OCI-M2 (cell line): ENCODE data around the gene NRG2.

Experiments used
- DNase-seq: peaks from one replicate; lab custom pipeline; 2025; ENCODE audit not compliant: unreplicated experiment; lab: John Stamatoyannopoulos, UW

NRG2 gene

DNA sequence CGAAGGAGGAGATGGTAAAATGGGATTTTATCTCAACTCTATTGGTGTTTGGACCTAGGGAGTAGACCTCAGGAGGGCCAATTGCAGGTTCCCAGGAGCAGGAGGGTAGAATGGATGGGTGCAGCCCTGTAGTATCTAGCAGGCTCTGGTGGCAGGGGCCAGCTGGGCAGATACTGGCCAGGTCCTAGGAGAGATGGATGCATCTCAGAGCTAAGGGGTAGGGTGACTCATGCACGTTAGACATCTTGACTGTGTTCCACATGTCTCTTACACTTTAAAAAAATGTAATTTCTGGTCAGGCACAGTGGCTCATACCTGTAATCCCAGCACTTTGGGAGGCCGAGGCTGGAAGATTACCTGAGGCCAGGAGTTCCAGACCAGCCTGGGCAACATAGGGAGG lies 225.1 kb downstream of the NRG2 start:
- no peak for DNase-seq

DNA sequence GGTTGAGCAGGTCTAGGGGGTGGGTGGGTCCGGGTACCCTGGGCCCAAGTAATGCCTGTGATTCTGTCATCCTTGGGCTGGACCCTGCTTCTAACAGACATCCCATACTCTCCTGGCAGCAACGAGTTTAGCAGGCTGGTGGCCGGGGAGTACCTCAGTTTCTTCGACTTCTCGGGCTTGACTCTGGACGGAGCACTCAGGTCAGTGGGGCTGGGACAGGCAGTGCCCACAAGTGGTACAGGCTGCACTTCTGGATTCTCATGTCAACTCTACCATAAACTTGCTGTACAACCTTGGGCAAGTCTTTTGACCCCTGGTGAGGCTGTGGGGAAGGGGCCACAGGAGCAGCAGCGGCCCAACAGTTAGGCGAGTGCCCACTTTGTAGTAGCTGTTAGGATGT lies 225.7 kb downstream of the NRG2 start:
- DNase-seq: no peak

DNA sequence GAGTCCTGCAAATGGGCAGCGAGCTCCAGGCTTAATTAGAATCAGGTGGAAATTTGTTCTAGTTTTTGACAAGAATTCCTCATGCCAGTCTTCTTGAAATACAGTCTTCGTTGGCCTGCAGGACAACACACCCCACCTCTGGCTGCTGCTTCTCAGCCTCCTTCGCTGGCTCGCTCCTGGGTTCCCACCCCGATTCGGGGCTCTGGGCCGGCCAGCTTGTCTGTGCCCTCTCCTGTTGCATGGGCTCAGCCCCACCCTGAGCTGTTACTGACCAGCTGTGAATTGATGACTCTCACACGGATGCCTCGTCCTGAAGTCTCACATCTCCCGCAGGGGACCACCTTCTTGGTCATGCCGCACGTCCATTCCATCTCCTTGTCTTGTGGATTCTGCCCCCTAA lies 226.5 kb downstream of the NRG2 start:
- no peak for DNase-seq

- no peak for DNase-seq
Measured at GRCh38 chr5:139814704-139815280, 228.3 kb downstream of the NRG2 start.

DNA sequence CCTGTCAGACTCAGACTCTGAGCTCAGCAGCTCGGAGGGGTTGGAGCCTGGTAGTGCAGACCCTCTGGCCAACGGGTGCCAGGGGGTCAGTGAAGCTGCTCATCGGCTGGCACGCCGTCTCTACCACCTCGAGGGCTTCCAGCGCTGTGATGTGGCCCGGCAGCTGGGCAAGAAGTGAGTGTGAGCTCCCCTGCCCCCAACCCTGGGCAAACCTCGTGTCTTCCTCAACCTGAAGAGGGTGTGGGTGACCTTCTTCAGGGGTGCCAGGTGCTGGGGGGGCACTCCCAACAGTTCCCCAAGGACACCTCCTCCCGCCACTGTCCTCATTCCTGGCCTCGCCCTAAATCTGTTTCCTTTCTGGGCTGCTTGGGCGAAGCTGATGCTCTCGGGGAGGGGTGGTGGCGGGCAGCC lies 228.9 kb downstream of the NRG2 start:
- DNase-seq: no peak

- no peak for DNase-seq
Measured at GRCh38 chr5:139812836-139813805, 230.0 kb downstream of the NRG2 start.

- DNase-seq: no peak
Measured at GRCh38 chr5:139812323-139812722, 230.8 kb downstream of the NRG2 start.

DNA sequence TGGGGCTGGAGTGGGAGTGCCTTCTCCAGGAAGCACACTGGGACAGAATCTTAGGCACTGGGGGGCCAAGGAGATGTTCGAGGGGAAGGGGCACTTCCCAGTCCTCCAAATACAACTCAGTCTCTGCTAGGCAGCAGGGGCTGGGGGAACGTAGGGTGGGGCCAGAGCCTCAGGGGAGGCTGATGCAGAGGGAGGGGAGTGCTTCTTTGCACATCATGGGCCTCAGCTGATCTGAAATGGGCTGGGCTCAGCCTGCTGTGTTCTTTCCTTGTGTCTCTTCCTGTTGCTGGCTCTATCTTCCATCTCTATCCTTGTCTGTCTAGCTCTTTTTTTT lies 231.9 kb downstream of the NRG2 start:
- DNase-seq: no peak

DNA sequence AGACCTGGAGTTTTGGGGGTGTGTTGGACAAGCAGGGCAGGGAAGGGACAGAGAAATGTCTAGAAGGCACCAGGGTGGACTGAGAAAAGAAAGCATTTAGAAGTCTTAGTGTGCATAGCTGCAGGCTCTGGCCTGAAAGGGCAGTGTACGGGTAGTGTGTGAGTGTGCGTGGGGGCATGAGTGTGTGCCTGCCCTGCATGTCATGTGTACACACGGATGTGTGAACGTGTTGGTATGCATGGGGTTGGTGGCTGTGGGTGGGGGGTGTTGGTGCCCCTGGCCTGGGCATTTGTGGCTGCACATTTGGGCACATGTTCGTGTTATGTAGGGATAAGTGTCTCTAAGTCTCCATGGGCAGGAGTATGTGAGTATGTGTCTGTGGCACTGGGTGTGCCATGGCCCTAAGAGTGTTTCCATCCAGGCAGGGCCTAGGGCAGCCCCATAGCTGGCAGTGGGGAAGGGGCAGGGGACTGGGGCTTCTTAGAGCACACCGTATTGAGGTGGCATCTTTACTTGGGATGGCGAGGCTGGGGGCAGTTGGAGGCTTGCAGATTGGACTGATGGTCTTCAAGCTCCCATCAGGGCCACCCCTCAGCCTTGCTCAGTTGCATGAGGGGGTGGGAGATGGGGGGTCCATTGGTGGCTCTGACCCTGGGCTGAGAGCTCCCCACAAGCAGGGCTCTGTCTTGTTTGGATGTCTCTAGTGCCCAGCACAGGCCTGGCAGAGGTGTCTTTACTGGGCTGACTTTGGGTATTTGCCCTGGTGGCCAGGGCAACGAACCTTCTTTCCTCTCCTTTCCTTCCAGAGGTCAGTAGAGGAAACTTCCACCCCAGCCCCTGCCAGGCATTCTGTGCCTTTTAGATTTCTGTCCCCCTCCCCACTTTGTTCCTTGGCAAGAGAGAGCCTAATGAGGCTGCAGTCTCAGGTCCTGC lies 232.5 kb downstream of the NRG2 start:
- no peak for DNase-seq

DNA sequence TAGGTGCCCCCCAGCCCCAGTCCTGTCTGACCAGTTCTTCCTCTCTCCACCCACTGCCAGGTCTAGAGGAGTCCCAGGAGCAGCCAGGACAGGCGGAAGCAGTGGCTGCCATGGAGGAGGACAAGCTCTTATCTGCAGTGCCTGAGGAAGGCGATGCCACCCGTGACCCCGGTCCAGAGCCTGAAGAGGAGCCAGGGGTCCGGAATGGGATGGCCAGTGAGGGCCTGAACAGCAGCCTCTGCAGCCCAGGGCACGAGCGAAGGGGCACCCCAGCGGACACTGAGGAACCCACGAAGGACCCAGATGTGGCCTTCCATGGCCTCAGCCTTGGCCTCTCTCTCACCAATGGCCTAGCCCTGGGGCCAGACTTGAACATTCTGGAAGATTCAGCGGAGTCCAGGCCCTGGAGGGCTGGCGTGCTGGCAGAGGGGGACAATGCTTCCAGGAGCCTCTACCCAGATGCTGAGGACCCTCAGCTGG lies 233.7 kb downstream of the NRG2 start:
- no peak for DNase-seq

GRCh38 chr5:139808481-139809330 lies 234.4 kb downstream of the NRG2 start:
- no peak for DNase-seq

DNA sequence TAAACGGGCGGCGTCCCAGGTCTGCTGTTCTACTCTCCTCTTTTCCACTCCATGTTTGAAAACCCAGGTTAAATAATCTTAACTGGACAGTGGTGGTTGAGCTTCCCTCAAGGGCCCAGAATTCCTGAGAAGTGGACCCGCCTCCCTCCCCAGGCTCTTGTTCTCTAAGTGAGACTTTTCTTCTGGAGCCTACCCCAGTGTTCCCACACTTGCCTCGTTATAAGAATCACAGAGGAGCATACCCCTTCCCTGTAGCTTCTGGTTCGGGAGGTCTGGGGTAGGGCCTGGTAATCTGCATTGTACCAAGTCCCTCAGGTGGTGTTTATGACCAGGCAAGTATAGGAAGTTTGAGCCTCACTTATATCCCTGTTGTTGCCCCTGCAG lies 235.5 kb downstream of the NRG2 start:
- no peak for DNase-seq

- no peak for DNase-seq
Measured at GRCh38 chr5:139806726-139807646, 236.1 kb downstream of the NRG2 start.

DNA sequence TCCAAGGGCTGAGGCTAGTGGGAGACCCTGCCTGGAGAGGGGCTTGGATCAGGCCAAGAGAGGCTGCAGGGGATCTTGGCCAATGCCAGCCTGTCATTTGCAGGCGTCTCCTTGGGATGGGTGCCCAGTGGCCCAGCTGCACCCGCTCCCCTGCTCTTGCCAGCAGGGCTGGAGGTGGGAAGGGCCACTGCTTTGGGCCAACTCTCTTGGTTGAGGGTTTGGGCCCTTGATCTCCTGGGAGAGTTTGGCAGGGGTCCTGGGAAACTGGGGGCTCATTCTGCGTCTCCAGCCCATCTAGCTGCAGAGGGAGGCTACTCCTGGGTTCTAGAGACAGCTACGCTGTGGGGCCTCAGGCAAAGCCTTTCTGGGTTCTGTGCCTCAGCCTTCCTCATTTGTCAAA lies 237.0 kb downstream of the NRG2 start:
- no peak for DNase-seq

DNA sequence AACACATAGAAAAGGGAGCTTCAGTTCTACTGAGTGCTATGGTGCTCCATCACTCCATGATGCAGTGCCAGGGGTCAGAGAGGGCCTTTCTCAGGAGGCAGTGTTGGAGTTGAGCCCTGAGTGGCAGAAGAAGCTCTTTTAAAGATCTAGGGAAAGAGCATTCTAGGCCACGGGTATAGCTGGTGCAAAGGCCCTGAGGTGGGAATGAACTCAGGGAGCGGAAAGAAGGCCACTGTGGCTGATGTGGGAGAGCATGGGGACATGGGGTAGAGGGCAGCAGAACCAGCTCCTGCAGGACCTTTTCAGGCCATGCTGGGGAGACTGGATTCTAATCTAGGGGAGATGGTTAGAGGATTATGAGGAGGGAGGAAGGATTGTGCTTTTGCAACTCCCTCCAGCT lies 237.6 kb downstream of the NRG2 start:
- DNase-seq: no peak

DNA sequence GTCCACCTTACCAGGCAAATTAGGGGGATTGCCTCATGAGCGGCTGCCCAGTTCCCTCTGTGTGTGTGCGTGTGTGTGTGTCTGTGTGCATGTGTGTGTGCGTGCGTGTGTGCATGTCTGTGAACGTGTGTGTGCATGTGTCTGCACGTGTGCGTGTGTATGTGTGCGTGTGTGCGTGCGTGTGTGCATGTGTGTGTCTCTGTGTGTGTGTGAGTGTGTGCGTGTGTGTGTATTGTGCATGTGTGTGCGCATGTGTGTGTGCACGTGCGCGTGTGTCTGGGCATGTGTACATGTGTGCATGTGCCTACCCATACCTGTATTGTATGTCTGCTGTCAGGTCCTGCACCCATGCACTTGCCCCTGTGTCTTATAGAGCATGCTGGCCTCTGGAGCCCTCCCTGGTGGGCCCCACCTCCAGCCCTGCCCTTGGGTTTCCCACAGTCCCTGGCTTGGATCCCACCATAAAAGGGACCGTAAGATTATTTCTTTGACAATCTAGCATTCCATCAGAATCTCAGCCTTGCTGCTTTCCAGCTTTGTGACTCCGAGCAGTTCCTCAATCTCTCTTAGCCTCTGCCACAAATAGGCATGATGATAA lies 238.2 kb downstream of the NRG2 start:
- no peak for DNase-seq

DNA sequence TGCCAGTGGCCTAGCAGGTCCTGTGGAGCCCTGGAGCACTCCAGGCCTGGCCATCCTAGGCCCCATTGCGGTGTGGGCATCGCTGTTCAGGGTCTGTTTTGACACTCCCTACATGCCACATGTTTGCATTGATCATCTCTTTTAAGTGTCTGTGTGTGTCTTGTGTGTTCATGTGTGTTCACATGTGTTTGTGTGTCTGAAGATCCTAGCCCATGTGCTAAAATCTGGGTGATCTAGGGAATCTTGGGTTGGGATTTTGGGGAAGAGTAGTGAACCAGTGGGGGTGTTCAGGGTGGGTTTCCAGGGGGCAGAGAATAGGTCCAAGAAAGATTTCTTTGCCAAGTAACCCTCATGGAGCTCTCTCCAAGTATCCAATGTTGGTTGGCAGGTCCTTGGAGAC lies 239.1 kb downstream of the NRG2 start:
- DNase-seq: no peak

- DNase-seq: no peak
Measured at GRCh38 chr5:139799359-139799758, 243.7 kb downstream of the NRG2 start.

GRCh38 chr5:139798883-139799282 lies 244.2 kb downstream of the NRG2 start:
- no peak for DNase-seq
